SK-N-MC (cell line): ENCODE measurements around the gene PDC.

ENCODE experiments used
- EZH2 ChIP-seq: fragments of 200-600 bp; sonication (generic); IDR thresholded peaks from one replicate; pipeline ENCODE4 v1.6.1; 2017; ENCODE audit warnings: antibody characterized with exemption
- FOXP2 ChIP-seq: optimal IDR thresholded peaks from 2 replicates; pipeline ENCODE3; 2011; ENCODE audit warnings: mild to moderate bottlenecking, moderate library complexity; ENCODE audit not compliant: insufficient read depth; ENCODE audit errors: extremely low read length, control extremely low read depth
- POLR2AphosphoS5 ChIP-seq: IDR thresholded peaks from 2 replicates; pipeline ENCODE4 v1.6.1; 2012; ENCODE audit warnings: mild to moderate bottlenecking, low read depth, low read length, borderline replicate concordance

DNA sequence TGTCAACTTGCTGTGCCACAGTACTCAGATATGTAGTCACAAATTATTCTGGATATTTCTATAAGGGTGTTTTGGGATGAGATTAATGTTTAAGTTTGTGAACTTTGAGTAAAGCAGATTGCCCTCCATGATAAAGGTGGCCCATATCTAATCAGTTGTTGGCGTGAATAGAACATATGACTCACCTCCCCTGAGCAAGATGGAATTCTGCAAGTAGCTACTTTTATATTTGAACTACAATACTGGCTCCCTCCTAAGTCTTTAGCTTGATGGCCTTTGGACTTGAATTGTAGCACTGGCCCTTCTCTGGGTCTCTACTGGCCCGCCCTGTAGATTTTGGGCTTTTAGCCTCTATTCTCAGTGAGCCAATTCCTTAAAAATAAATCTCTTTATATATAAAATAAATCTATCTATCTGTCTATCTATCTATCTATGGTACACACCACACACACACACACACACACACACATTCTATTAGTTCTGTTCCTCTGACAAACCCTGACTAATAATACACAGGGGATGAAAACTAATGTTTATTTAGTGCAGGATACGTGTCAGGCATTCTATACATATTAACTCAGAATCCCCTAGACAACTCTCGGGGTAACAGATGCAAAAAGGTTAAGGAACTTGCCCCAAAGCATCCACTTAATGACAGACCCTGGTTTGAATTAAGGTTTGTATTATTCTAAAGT, 37.9 kb upstream of the PDC start:
- TF ChIP-seq POLR2AphosphoS5, result no peak
- no peak for TF ChIP-seq EZH2
- TF ChIP-seq FOXP2, result no peak
